Spleen (tissue), 11 donors: Measurements from ENCODE around the gene NOPCHAP1. TPM values are rescaled to one million over a fixed set of nuclear protein-coding genes. Genes with fewer than 3 reads are reported as not detected.
"Not testable (repeated sequence)": the region's sequence is repeated elsewhere in the genome, so short reads cannot be mapped to it uniquely, and the experiment has no call there.

ENCODE experiments used
- DNase-seq: peaks from one replicate; pipeline ENCODE4 v3.0.0-alpha.2; 2020
- H3K27ac ChIP-seq, 8 donors: fragments of 200-600 bp; sonication (generic) in 7 of 8; 1 replicate in 4 of 8; 2 replicates in 4 of 8; pipeline versions ENCODE4 v1.5.0 to v1.8.0; 2016 to 2021; ENCODE audit warnings: inconsistent platforms in 4 of 8, mild to moderate bottlenecking in 4 of 8, moderate library complexity in 1 of 8
- H3K27me3 ChIP-seq, 7 donors: fragments of 200-600 bp; sonication (generic) in 6 of 7; replicated peaks in 1 of 7; 1 replicate in 4 of 7; 2 replicates in 3 of 7; pipeline versions ENCODE4 v1.5.0 to v1.8.0; 2016 to 2021; ENCODE audit warnings: inconsistent platforms in 3 of 7, mild to moderate bottlenecking in 1 of 7
- H3K36me3 ChIP-seq, 6 donors: fragments of 200-600 bp; sonication (generic) in 5 of 6; 1 replicate in 4 of 6; 2 replicates in 2 of 6; pipeline versions ENCODE4 v1.5.0 to v1.8.0; 2016 to 2021; ENCODE audit warnings: inconsistent platforms in 2 of 6
- H3K4me1 ChIP-seq, 6 donors: fragments of 200-600 bp; sonication (generic) in 5 of 6; 1 replicate in 3 of 6; 2 replicates in 3 of 6; pipeline versions ENCODE4 v1.5.0 to v1.8.0; 2016 to 2021; ENCODE audit warnings: inconsistent platforms in 3 of 6
- H3K4me3 ChIP-seq, 8 donors: fragments of 200-600 bp; sonication (generic) in 7 of 8; 1 replicate in 4 of 8; 2 replicates in 4 of 8; pipeline versions ENCODE4 v1.5.0 to v1.8.0; 2016 to 2021; ENCODE audit warnings: inconsistent platforms in 4 of 8, mild to moderate bottlenecking in 4 of 8, moderate library complexity in 2 of 8
- H3K9me3 ChIP-seq, 8 donors: fragments of 200-600 bp; sonication (generic) in 7 of 8; 1 replicate in 4 of 8; 2 replicates in 4 of 8; pipeline versions ENCODE4 v1.5.0 to v1.8.0; 2016 to 2021; ENCODE audit warnings: inconsistent platforms in 4 of 8
- CTCF ChIP-seq, 11 experiments: fragments of 200-600 bp in 7 of 11; fragments of 450-650 bp in 4 of 11; sonication (generic) in 4 of 11; IDR thresholded peaks in 8 of 11; conservative IDR thresholded peaks in 3 of 11; 1 replicate in 7 of 11; 2 replicates in 4 of 11; pipeline versions ENCODE4 v1.4.0 to v1.8.0; 2016 to 2021; ENCODE audit warnings: antibody characterized with exemption in 11 of 11, inconsistent platforms in 4 of 11, mild to moderate bottlenecking in 1 of 11
- POLR2A ChIP-seq, 3 donors: fragments of 450-650 bp; IDR thresholded peaks; one replicate each; pipeline ENCODE4 v1.5.1; 2017; ENCODE audit warnings: antibody characterized with exemption in 3 of 3, mild to moderate bottlenecking in 1 of 3
- POLR2AphosphoS5 ChIP-seq, 3 donors: sonication (generic); formaldehyde crosslinking; IDR thresholded peaks; one replicate each; pipeline ENCODE4 v1.5.1; 2017; ENCODE audit warnings: antibody characterized with exemption in 3 of 3
- WGBS, 5 donors: extraction: QIAGEN DNeasy Blood & Tissue Kit in 3 of 5; methylation state at CpG; one replicate each; pipeline versions ENCODE4 v1.1.5 to v1.1.7; 2013 to 2018; 5-methylcytosine and 5-hydroxymethylcytosine counted together
- intact Hi-C: fragments of 100-400 bp; cut with DNase I; formaldehyde crosslinking; loops from one replicate; pipeline ENCODE4 v1.15.0; 2023; ENCODE audit warnings: low total_unique reads
- polyA plus RNA-seq, 3 donors: library from polyadenylated mRNA; stranded (reverse); fragments of 200-250 nt; gene quantifications; one replicate each; pipeline ENCODE4 v1.2.1, GENCODE V29; 2013
- total RNA-seq, 7 donors: library from RNA; depleted of rRNA in 3 of 7; stranded (reverse); fragments of >200 nt in 3 of 7; fragmentation: NEBNext Ultra II Directional in 4 of 7; extraction: Animal tissue kit (Norgen Biotek cat#: 25700) in 4 of 7; gene quantifications; one replicate each; pipeline versions ENCODE4 v1.1.0 to v1.2.1, GENCODE V29; 2016 to 2021
- donor health status: healthy with polysubstance abuse.
- donor health status: DM: no; HTN: no; CAD: no; lungs with moderate emphysema.
- donor health status: DM: no; HTN: no; CAD: no.
- donor health status: Bipolar disorder and iron deficiency.
- donor health status: healthy.
- donor health status: DM: no; HTN: no; CAD: no.
- donor health status: DM: yes; HTN: yes; CAD: no.

Gene NOPCHAP1
- total and polyA plus RNA-seq, 10 donors, result 2.5 to 15.1 (median 10.8) TPM

GRCh38 chr12:104942075-104942474 is 44.0 kb upstream of the NOPCHAP1 start:
- Histone ChIP-seq H3K27ac (no peak overlapping the region), H3K36me3 (no peaks in the 10 kb centered on the region), H3K4me1 (no peaks in the 10 kb centered on the region), H3K9me3 (peaks cover 0 to 14% (median 10%) of the 10 kb centered on the region in 8 donors), H3K4me3 (no peak overlapping the region), H3K27me3 (no peaks in the 10 kb centered on the region)
- 92 to 98% (median 94%) methylated on average over 4 of the region's 4 CpGs for WGBS, 5 donors
- no peak for DNase-seq
- intact Hi-C loops, result no loop called here
- TF ChIP-seq POLR2AphosphoS5 (IDR thresholded peaks at IDR 0.05), result no peak
- no peak for TF ChIP-seq POLR2A (IDR thresholded peaks at IDR 0.05)
- no peak for TF ChIP-seq CTCF (IDR thresholded peaks at IDR 0.05 in 8 of 11, conservative IDR thresholded peaks at IDR 0.05 in 3 of 11)

- 91 to 95% (median 93%) methylated on average over 8 of the region's 8 CpGs for WGBS, 5 donors
- H3K36me3 ChIP-seq, result not testable (repeated sequence)
Observed at GRCh38 chr12:104943401-104943800, 42.7 kb upstream of the NOPCHAP1 start.

GRCh38 chr12:104944252-104944651 is 41.9 kb upstream of the NOPCHAP1 start:
- TF ChIP-seq CTCF (IDR thresholded peaks at IDR 0.05 in 8 of 11, conservative IDR thresholded peaks at IDR 0.05 in 3 of 11), result no peak
- TF ChIP-seq POLR2A (IDR thresholded peaks at IDR 0.05), result no peak
- no peak for TF ChIP-seq POLR2AphosphoS5 (IDR thresholded peaks at IDR 0.05)
- no peaks in the 10 kb centered on the region for H3K4me1 ChIP-seq
- no peak overlapping the region for H3K27ac ChIP-seq
- no peaks in the 10 kb centered on the region for H3K27me3 ChIP-seq
- no peaks in the 10 kb centered on the region for H3K36me3 ChIP-seq
- 94 to 99% (median 97%) methylated on average over 3 of the region's 3 CpGs for WGBS, 5 donors
- H3K4me3 ChIP-seq, result no peak overlapping the region
- intact Hi-C loops, result no loop called here
- peaks cover 0 to 14% (median 10%) of the 10 kb centered on the region in 8 donors for H3K9me3 ChIP-seq
- no peak for DNase-seq

More at GRCh38 chr12:104943401-104943800, 42.7 kb upstream of the NOPCHAP1 start:
- DNase-seq, intact Hi-C loops, H3K27me3 ChIP-seq, H3K4me3 ChIP-seq, H3K4me1 ChIP-seq, H3K27ac ChIP-seq: not testable (repeated sequence)
- peaks cover 0 to 14% (median 10%) of the 10 kb centered on the region in 8 donors for H3K9me3 ChIP-seq

GRCh38 chr12:104948716-104949115 is 37.4 kb upstream of the NOPCHAP1 start:
- H3K27me3 ChIP-seq, H3K9me3 ChIP-seq, H3K4me1 ChIP-seq, H3K4me3 ChIP-seq, DNase-seq, H3K36me3 ChIP-seq, H3K27ac ChIP-seq, intact Hi-C loops: not testable (repeated sequence)
- WGBS, 5 donors, result 93 to 98% (median 96%) methylated on average over 4 of the region's 4 CpGs

DNA sequence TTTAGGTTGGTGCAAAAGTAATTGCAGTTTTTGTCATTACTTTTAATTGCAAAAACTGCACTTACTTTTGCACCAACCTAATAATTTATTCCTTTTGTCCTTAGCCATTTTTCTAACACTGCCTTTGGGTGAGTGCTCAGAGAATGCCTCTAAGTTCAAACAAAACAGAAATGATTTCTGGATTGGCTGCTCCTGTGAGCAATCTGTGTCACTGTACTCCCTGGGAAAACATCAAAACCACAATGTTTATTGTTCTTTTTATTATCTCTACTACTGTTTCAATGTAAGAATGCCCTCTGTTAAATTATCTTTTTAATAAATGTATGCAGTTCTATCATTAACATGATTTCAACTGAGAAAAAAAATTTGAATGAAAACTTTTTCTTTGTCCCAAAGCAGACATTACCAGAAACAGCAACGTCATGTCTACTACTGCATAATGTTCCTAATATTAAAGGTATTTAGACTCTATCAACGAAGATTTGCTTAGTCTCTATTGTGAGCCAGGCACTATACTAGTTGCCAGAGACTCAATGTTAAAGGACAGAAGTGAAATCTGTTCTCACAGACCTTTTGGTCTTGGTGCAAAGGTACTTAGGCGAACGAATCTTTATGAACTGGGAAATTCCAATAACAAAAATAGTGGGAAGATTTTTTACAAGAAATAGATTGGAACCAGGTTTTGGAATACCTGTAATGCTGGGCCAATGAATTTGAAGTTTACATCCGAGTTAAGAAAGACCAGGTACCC is 34.2 kb upstream of the NOPCHAP1 start:
- WGBS, 5 donors, result 82 to 92% (median 89%) methylated on average over 5 of the region's 5 CpGs
- Histone ChIP-seq H3K9me3 (no peaks in the 10 kb centered on the region), H3K4me1 (peaks cover 0 to 6% (median 0%) of the 10 kb centered on the region in 6 donors), H3K27ac (no peak overlapping the region), H3K36me3 (no peaks in the 10 kb centered on the region), H3K4me3 (no peak overlapping the region), H3K27me3 (no peaks in the 10 kb centered on the region)
- intact Hi-C loops, result no loop called here
- no peak for DNase-seq
- TF ChIP-seq POLR2AphosphoS5 (IDR thresholded peaks at IDR 0.05) (no peak), CTCF (IDR thresholded peaks at IDR 0.05 in 8 of 11, conservative IDR thresholded peaks at IDR 0.05 in 3 of 11) (no peak), POLR2A (IDR thresholded peaks at IDR 0.05) (no peak)
